H4 (cell line): ENCODE measurements around the gene NFS1. TPM values are rescaled to one million over a fixed set of nuclear protein-coding genes. Genes with fewer than 3 reads are reported as not detected.

Source experiments
- DNase-seq: peaks from one replicate; pipeline ENCODE4 v3.0.0-alpha.2; 2015; ENCODE audit warnings: low spot score
- total RNA-seq: library from RNA; depleted of rRNA; stranded (reverse); fragments of >200 nt; shearing (Covaris generic); gene quantifications from 2 replicates; pipeline ENCODE4 v1.2.3, GENCODE V29; 2014

Gene NFS1
- total RNA-seq, 1 experiment from 2014 or later = 42.0 TPM

DNA sequence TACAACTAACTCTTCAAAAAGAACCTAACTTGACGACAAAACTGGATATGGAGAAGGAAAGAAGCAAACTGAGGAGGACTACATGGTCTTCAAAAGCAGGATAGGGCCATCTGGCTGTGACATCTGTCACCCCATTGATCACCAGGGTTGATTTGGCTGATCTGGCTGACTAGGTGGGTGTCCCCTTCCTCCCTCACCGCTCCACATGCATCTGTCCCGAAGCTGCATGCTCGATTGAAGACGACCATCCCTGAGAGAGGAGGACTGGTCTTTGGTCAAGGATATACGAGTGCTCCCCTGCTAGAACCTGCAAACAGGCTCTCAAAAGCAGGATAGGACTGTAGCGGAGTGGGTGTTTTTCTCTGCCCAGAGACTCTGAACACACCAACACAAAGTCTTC, 56.1 kb downstream of the NFS1 start:
- no peak for DNase-seq

DNA sequence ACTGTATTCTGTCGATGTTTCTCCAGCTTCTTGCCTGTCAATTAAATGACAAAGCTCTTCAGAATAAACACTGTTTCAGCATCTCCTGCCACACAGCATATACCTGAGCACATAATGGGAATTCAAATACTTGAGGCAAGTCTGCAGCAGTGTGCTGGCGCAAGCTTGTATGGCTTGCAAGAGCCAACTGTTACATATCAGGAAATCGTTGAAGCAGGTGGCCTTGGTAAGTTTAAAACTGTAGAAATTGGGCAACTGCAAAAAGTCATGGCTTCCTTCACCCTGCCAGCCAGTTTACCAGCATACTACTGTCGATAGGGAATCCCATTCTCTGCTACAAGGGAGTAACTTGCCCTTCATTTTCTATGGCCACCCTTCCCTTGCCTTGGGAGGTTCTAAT, 57.4 kb downstream of the NFS1 start:
- no peak for DNase-seq

DNA sequence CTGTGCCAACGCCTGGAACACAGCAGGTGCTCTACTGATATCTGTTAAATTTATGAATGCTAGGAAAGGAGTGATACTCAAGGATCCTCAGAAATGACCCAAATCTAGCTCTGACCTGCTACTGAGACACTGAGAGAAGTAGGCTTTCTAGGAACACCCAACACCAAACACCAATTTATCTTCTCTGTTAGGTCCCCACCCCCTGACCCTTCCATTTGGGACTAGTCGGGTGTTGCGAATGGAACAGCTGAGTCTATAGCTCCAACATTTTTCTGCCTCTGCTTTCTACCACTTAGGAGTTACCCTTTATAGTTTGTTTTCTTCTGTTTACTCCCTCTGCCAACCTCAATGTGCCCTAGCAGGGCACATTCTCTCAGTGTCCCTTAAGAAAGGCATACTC, 58.4 kb downstream of the NFS1 start:
- DNase-seq = no peak

DNA sequence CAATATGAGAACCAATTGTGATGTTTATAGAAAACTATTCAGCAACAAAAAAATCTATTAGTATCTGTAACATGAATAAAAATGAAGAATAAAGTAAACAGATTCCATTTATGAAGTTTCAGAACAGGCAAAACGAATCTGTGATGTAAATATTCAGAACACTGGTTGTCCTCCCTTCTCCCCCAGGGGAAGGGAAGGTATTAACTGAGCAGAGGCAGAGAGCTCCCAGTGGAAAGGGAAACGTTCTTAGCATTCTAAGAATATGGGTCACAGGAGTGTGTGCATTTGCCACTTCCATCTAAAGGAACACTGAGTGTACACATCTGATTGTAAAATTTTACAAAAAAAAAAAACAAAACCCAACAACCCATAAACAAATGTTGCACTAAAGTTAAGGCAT, 60.4 kb downstream of the NFS1 start:
- no peak for DNase-seq

DNA sequence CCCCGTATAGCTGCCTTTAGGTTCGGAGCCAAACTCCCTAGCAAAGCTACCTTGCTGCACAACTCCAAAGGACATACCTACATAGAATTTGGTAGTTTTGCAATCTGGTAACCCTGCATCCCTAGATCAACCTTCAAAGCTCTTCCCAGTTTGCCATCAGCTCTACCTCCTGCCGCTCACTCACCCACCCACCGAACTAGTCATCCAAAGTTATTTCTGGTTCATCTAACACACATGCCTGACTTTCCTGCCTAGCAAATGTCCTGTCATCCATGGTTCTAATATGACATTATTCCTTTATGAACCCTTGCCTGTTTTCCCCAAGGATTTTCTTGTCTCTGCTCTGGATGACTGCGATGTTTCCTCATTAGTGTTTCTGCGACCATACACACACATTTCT, 61.9 kb downstream of the NFS1 start:
- no peak for DNase-seq

DNA sequence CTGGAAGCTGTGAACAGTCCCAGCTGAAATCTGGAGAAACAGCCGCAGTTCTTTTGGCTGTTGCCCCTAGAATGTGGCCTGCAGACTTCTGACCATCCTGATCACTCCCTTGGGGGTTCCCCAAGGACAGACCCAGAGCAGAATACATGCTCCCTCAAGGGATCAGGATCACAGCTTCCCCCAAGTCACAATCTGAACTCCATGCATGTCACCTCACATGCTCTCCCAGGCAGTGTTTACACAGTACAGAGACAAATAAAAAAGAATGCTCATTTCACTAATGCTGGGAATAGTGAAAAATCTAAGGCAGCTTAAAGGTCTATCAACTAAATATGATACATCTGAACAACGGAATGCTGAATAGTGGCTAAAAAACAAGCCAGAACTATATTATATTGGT, 63.1 kb downstream of the NFS1 start:
- DNase-seq = no peak

DNA sequence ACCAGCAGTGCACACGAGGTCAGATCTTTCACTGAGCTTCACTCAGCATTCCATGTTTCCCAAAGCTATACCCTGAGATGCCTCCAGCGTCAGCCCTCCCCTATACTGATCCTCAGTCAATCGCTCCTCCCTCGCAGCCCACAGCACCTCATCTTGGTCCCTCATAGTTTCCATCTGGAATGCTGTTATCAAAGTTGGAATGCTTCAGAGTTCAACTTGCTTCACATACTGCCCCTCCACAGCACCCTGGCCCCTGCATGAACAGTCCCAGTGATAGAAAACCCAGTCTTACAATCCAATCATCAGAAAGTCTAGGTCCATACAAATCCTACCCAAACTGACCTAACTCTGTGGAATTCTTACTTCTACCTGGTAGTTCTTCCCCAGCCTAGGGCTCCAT, 63.5 kb downstream of the NFS1 start:
- no peak for DNase-seq

DNA sequence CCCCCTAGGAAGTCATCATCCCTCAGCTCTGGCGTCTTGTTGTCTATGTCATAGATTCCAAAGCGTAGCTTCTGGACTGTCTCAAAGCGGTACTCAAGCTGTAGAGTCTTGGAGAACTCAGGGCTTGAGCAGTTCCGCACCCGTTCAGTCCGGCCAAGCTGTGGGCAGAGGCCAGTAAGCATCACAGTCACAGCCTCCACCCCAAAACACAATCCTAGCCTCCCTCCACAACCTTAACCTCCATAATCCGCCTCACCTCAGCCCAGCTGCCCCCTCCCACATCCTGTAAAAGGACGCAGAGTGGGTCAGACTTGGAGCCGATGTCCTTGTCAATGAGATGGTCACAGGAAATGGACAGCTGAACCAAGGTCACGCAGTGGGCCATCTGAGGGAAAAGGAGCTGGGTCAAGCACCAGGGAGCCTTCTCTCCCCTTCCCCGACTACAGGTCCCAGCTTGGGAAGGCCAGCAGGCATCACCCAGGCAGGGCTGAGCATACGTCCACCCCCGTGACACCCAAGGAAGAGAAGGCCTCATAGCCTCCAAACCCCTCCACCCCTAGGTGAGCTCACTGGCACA, 66.5 kb downstream of the NFS1 start:
- DNase-seq = no peak

DNA sequence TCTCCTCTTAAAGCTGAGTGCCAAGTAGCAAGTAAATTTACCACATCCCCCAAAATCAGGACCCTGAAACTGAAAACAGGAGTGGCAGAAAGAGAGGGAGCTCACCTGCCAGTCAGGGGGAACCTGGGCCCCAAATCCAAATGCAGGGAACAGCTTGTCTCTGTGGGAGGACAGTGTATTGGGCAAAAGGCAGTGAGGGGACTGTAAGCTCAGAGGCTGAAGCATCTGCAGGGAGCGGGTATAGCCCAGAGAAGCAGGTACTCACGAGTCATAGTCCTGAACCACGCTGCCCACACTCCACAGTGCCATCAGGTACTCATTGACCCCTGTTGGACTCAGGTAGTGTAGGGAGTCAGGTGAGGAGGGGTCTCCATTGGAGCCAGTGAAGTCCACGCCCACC, 68.5 kb downstream of the NFS1 start:
- no peak for DNase-seq

DNA sequence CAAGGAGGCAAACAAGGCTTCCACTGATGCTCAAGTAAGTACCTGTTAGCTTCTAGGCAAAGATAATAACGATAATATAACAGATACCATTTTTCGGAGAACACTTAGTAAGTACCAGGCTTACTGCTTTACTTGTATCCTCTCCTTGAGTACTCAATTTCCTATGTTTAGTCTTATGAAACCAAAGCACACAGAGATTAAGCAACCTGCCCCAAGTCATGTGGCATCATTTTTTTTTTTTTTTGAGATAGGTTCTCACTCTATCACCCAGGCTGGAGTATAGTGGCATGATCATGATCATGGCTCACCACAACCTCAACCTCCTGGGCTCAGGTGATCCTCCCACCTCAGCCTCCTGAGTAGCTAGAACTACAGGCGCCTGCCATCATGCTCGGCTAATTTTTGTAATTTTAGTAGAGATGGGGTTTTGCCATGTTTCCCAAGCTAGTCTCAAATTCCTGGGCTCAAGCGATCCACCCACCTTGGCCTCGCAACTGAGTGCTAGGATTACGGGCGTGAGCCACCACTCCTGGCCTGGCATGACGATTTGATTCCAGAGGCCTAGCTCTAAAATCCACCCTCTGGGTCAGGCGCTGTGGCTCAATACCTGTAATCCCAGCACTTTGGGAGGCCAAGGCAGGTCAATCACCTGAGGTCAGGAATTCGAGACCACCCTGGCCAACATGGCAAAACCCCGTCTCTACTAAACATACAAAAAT, 69.6 kb downstream of the NFS1 start:
- no peak for DNase-seq

DNA sequence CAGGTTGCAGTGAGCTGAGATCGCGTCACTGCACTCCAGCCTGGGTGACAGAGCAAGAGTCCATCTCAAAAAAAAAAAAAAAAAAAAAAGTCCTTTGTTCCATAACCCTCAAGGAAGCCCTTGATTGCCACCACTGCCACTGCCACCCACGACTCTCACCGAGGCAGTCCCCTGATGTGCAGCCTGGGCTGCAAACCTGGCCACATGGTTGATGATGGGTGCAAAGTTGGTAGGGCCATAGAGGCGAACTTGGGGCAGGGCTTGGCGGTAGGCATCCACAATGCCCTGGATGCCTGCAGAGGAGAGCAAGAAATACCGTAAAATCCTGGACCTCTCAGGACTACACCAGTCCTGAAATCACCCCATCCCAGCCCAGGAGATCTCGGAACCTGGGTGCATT, 72.0 kb downstream of the NFS1 start:
- DNase-seq = no peak

DNA sequence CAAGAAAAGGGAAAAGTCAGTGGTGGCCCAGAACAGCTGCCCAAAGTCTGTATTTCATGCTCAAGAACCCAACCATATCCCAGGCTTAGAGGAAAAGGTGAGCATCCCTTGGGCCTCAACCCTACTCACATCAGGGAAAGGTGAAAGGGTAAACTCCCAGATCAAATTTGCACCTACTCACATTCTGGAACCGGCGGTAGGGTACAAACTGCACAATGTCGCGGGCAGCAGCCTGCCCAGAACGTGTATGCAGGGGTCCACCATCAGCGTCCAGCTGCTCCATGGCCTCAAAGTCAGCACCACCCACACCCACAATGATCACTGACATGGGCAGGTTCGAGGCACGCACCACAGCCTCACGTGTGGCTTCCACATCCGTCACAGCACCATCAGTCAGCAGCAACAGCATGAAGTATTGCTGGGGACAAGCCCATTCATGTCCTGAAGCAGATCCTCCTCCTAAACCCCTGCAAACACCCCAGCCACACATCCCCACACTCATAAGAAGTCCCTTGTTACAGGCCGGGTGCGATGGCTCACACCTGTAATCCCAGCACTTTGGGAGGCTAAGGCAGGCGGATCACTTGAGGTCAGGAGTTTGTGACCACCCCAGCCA, 72.7 kb downstream of the NFS1 start:
- no peak for DNase-seq

DNA sequence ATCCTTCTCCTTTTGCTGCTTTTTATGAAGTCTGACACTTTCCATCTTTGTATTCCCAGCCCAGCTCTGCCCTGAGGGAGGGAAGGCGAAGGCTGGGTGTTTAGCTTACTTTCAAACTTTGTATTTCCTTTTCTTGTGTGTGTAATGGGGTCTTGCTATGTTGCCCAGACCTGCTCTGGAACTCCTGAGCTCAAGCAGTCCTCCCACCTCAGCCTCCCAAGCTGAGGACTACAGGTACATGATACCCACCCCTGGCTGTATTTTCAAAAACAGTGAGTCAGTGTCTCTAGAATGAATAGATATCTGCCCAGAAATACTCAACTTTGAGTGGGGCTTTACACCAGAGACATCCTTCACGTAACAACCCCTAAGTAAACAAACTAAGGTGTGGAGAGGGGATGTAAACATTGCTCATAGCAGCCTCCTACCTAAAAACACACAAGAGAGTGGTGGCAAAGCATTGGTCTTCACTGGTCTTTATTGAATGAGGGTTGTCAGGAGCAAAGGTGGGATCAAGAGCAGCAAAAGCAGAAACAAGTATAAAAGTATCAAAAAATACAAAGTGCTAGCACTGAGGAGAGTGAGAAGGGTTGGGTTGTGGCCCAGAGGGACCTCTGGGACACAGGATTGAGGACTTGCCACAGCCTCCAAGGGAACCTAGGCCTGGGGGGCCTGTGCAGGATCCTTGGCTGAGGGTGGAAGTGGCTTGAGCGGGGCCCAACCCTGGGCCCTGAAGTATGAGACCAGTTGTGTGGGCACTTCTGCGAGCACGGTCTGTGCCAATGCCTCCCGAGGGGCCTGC, 73.4 kb downstream of the NFS1 start:
- no peak for DNase-seq

DNA sequence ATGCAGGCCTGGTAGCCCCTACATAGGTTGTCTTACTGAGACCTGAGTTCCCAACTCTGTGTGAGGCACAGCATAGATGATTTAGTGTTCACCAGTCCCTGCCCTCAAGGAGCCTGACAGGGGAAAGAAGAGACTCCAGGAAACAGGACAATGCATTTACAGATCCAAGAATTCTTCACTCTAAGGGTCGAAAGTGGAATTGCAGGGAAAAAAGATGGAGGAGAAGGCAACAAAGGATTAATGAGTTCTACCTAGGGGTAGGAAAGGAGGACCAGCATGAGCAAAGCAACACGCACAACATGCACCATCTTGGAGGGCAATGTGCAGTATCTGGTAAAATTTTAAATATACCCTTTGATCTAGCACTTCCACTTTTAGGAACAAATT, 77.6 kb downstream of the NFS1 start:
- DNase-seq = no peak

DNA sequence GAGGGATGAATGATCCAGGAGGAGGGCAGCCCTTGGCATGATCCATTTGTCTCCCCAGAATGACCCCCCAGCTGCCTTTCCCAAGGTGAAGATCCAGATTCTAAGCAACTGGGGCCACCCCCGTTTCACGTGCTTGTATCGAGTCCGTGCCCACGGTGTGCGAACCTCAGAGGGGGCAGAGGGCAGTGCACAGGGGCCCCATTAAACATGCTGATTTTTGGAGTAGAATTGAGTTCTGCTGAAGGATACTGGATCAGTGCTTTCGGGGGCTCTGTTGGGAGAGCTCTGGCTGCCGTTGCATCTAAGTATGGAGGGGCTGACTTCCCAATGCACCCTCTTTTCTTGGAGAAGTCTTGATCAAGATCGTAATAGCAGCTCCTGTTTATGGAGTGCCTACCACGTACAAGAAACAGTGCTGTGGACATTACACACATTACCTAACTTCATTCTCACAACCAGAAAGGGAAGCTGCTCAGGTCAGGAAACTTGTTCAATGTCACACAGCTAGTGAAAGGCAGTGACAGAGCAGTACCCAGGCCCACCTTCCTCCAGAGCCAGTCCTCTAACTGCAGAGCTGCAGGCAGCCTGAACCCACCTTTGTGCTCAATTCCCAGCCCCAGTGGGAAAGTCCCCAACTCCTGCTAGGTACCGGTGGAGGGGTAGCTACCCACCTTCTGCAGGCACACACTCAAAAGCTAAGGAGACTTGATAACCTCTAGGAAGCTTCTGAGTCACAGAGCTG, 78.2 kb downstream of the NFS1 start:
- DNase-seq = no peak

DNA sequence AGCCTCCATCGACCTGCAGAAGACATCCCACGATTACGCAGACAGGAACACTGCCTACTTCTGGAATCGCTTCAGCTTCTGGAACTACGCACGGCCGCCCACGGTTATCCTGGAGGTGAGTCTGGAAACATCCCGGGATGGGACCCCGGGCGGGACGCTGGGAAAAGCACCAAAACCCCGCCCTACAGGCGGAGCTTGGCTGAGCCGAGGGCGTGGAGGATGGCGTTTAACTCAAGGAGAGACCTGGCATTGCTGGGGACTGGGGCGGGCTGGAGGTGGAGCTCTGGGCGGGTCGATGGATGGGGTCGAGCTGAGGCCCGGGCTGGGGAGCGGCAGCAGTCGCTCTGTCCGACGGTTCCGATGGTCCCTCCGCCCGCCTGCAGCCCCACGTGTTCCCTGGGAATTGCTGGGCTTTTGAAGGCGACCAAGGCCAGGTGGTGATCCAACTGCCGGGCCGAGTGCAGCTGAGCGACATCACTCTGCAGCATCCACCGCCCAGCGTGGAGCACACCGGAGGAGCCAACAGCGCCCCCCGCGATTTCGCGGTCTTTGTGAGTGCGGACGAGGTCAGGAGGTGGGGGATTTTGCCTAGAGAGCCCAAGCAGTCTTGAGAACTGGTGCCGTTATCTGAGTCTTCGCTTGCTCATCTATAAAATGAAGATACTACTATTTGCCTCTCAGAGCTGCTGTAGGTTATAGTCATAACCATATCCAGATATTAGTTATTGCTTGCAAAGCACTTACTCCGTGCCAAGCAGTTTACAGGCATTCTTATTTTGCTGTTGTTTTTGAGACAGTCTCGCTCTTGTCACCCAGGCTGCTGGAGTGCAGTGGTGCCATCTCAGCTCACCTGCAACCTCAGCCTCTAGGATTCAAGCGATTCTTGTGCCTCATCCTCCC, 79.7 kb downstream of the NFS1 start:
- peak; percentile 63 for DNase-seq

DNA sequence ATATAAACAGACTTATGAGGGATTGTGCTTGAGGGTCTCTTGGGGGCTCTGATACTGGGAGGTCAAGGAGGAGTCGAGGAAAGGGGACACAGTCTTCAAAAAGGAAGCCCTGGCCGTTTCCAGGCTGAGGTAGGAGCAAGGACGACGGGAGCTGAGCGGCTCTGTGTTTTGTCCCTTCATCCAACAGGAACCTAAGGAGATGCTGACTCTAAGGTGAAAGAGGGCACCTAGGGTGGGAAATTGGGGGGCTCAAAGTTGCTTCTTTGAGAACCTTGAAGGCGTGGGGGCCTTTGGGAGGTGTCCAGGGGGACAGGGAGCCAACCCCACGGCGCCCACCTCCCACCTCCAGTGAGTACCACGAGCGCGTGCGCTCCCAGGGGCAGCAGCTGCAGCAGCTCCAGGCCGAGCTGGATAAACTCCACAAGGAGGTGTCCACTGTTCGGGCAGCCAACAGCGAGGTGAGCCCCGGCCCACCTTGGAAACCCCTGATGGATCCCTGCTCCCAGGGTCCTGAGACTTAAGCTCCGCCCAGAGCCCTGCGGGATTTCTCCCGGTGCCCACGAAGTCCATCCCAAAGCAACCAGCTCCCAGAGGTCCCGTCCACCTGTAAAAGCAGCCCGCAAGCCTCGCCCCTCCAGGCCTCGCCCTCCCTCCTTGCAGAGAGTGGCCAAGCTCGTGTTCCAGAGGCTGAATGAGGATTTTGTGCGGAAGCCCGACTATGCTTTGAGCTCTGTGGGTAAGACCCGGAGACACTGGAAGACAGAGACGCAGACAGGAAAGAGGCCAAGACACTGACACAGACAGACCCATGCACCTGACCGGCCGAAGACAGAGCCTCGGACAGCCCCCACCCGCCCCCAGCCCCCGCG, 80.7 kb downstream of the NFS1 start:
- DNase-seq = no peak
